ENCODE results near the gene HBD. TPM values are rescaled to one million over a fixed set of nuclear protein-coding genes. Genes with fewer than 3 reads are reported as not detected.

HBD gene
- total and polyA plus RNA-seq, 9 of the 15 experiments (the other 6 are each of a cell fraction or from before 2014, with no cell fraction given), result 11.8 to 169 (median 36.0) TPM

DNA sequence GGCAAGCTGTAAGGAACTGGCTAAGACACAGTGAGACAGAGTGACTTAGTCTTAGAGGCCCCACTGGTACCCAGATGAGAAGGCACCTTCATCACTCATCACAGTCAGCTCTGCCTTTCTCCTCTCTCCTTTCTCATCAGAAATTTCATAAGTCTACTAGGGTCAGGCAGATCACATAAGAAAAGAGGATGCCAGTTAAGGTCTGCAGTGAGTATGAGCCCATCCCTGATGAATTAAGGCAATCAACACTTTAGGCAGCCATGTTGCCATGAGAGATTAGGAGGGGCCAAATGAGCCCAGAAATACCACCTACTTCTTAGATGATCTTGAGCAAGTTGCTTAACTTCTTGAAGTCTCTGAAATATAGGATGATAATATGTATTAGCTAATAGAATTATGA is 47.3 kb upstream of the HBD start (continued):
- TF ChIP-seq ZNF644 (tag; IDR thresholded peaks at IDR 0.05; ENCODE audit: low read depth) (no peak), RFX1 (IDR thresholded peaks at IDR 0.05) (peak; percentile 12; the same call in 1 of the 2 replicates), ELF1 (tag; IDR thresholded peaks at IDR 0.05) (no peak), NCOA2 (IDR thresholded peaks at IDR 0.05; ENCODE audit: partially characterized antibody in 2 of 2) (no peak), SMARCA5 (IDR thresholded peaks at IDR 0.05) (no peak)

DNA sequence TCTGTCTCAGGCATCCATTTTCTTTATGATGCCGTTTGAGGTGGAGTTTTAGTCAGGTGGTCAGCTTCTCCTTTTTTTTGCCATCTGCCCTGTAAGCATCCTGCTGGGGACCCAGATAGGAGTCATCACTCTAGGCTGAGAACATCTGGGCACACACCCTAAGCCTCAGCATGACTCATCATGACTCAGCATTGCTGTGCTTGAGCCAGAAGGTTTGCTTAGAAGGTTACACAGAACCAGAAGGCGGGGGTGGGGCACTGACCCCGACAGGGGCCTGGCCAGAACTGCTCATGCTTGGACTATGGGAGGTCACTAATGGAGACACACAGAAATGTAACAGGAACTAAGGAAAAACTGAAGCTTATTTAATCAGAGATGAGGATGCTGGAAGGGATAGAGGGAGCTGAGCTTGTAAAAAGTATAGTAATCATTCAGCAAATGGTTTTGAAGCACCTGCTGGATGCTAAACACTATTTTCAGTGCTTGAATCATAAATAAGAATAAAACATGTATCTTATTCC is 46.4 kb upstream of the HBD start:
- CTCF ChIA-PET (ENCODE audit: low intra/inter-chr PET ratio), result no interaction called here
- Histone ChIP-seq H3K4me3 (no peak overlapping the region), H3K4me2 (ENCODE audit: insufficient read depth, low read length) (peak overlapping the region; percentile 27; the same call in 1 of the 2 replicates), H3K9me3 (replicated peaks; ENCODE audit: control insufficient read depth, insufficient read depth, low read depth, low read length) (no peaks in the 10 kb centered on the region), H3K9me1 (ENCODE audit: control insufficient read depth, insufficient read depth, low read length) (no peaks in the 10 kb centered on the region), H4K20me1 (replicated peaks; ENCODE audit: control insufficient read depth, insufficient read depth, low read length) (no peaks in the 10 kb centered on the region), H3K9ac (ENCODE audit: insufficient read depth in 1 of 2, low read depth in 2 of 2, low read length in 2 of 2) (peak overlapping the region in 1 of 2 experiments; percentile 7; a peak in 1 of 4 replicates), H3K36me3 (ENCODE audit: control insufficient read depth, insufficient read depth, low read length) (peaks cover 55% of the 10 kb centered on the region), H3K27me3 (ENCODE audit: control insufficient read depth in 2 of 2, insufficient read depth in 2 of 2, low read length in 2 of 2) (no peaks in the 10 kb centered on the region), H3K27ac (ENCODE audit: extremely low read depth, low read depth, low read length) (peak overlapping the region; percentile 87), H2AFZ (ENCODE audit: low read depth, low read length) (no peak overlapping the region), H3K4me1 (replicated peaks in 1 of 2; ENCODE audit: control insufficient read depth in 2 of 2, insufficient read depth in 2 of 2, low read length in 2 of 2) (peaks cover 29 to 86% of the 10 kb centered on the region in 2 experiments), H3K79me2 (ENCODE audit: control insufficient read depth, insufficient read depth, low read length) (peaks cover 82% of the 10 kb centered on the region)
- WGBS (ENCODE audit: insufficient coverage, low coverage, missing lambda C conversion rate), result 0% methylated on average over 3 of the region's 3 CpGs
- in situ Hi-C loops (cut with MboI) (no loop called here), intact Hi-C loops (cut with micrococcal nuclease) (loop anchor here (10.0 kb wide), 2 partner anchors 224 to 314 kb away; partner anchors contain the start of genes TRIM6 and UBQLN3)
- FAIRE-seq, result peak; percentile 97
- POLR2A ChIA-PET, result interaction anchor here (0.6 to 7.3 kb wide), 12 partner anchors 9 to 334 kb away, joined by 3 to 55 read pairs (median 4); partner anchors contain the start of genes HBE1 and HBG1
- no TSS peak for BruUV-seq (replicated peaks)
- ATAC-seq, result peak; percentile 86
- DNase-seq (ENCODE audit: extremely low read depth in 1 of 4, low spot score in 3 of 4), result peak; percentile 91 to 100 (median 94)
- TF ChIP-seq, protein P1, sequence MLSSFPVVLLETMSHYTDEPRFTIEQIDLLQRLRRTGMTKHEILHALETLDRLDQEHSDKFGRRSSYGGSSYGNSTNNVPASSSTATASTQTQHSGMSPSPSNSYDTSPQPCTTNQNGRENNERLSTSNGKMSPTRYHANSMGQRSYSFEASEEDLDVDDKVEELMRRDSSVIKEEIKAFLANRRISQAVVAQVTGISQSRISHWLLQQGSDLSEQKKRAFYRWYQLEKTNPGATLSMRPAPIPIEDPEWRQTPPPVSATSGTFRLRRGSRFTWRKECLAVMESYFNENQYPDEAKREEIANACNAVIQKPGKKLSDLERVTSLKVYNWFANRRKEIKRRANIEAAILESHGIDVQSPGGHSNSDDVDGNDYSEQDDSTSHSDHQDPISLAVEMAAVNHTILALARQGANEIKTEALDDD (IDR thresholded peaks at IDR 0.05), result peak; percentile 70
- 0 out of 2 replicates have a peak, but pooled peaks have one; percentile 19 for TF ChIP-seq ZNF354B (CRISPR knock-in tag; IDR thresholded peaks at IDR 0.05)
- TF ChIP-seq, protein P2, sequence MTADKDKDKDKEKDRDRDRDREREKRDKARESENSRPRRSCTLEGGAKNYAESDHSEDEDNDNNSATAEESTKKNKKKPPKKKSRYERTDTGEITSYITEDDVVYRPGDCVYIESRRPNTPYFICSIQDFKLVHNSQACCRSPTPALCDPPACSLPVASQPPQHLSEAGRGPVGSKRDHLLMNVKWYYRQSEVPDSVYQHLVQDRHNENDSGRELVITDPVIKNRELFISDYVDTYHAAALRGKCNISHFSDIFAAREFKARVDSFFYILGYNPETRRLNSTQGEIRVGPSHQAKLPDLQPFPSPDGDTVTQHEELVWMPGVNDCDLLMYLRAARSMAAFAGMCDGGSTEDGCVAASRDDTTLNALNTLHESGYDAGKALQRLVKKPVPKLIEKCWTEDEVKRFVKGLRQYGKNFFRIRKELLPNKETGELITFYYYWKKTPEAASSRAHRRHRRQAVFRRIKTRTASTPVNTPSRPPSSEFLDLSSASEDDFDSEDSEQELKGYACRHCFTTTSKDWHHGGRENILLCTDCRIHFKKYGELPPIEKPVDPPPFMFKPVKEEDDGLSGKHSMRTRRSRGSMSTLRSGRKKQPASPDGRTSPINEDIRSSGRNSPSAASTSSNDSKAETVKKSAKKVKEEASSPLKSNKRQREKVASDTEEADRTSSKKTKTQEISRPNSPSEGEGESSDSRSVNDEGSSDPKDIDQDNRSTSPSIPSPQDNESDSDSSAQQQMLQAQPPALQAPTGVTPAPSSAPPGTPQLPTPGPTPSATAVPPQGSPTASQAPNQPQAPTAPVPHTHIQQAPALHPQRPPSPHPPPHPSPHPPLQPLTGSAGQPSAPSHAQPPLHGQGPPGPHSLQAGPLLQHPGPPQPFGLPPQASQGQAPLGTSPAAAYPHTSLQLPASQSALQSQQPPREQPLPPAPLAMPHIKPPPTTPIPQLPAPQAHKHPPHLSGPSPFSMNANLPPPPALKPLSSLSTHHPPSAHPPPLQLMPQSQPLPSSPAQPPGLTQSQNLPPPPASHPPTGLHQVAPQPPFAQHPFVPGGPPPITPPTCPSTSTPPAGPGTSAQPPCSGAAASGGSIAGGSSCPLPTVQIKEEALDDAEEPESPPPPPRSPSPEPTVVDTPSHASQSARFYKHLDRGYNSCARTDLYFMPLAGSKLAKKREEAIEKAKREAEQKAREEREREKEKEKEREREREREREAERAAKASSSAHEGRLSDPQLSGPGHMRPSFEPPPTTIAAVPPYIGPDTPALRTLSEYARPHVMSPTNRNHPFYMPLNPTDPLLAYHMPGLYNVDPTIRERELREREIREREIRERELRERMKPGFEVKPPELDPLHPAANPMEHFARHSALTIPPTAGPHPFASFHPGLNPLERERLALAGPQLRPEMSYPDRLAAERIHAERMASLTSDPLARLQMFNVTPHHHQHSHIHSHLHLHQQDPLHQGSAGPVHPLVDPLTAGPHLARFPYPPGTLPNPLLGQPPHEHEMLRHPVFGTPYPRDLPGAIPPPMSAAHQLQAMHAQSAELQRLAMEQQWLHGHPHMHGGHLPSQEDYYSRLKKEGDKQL (CRISPR knock-in tag; IDR thresholded peaks at IDR 0.05; ENCODE audit: borderline replicate concordance), result 0 out of 2 replicates have a peak, but pooled peaks have one; percentile 3
- 0 out of 2 replicates have a peak, but pooled peaks have one; percentile 52 for TF ChIP-seq ERF (CRISPR knock-in tag; IDR thresholded peaks at IDR 0.05)
- peak; percentile 91; the same call in 1 of the 2 replicates for TF ChIP-seq HEY1 (CRISPR knock-in tag; IDR thresholded peaks at IDR 0.05; ENCODE audit: borderline replicate concordance)
- no peak for TF ChIP-seq TBP (optimal IDR thresholded peaks at IDR 0.05; ENCODE audit: low read depth, low read length)
- no peak for TF ChIP-seq RBM39 (optimal IDR thresholded peaks at IDR 0.05; ENCODE audit: low read depth, low read length)
- TF ChIP-seq C11orf30 (IDR thresholded peaks at IDR 0.05; ENCODE audit: low read depth), result peak; percentile 100
- no peak for TF ChIP-seq NELFE (IDR thresholded peaks at IDR 0.05; ENCODE audit: insufficient read depth, insufficient read length)

Data from K562 (cell line).